Esophagus squamous epithelium (tissue), 4 donors: ENCODE results near the gene CCDC30.

Experiments
- CTCF ChIP-seq, 6 experiments: fragments of 450-650 bp in 4 of 6; fragments of 200-600 bp in 2 of 6; sonication (generic) in 2 of 6; IDR thresholded peaks; one replicate each; pipeline ENCODE4 v1.5.1; 2016 to 2019; ENCODE audit warnings: antibody characterized with exemption in 6 of 6, mild to moderate bottlenecking in 4 of 6, moderate library complexity in 4 of 6
- POLR2A ChIP-seq, 4 donors: fragments of 450-650 bp; IDR thresholded peaks; one replicate each; pipeline ENCODE4 v1.6.1; 2017; ENCODE audit warnings: antibody characterized with exemption in 4 of 4, mild to moderate bottlenecking in 4 of 4, moderate library complexity in 3 of 4

DNA sequence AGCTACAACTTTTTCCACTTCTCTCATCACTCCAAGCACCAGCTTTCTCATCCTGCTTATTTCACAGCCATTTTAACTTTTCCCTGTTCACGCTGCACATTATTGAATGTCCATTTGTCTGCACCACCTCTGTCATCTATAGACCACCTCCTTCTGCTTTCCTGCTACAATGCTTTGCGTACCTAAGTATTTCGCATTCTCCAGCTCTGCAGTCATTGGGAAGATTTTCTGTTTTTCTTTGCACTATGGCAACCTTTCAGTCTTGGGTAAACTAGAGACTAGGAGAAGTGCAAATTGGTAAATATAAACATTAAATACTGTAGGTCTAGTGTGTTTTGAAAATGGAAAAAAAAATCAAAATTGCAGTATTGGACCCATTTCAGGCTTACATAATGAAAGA is 835 bp downstream of the CCDC30 start:
- no peak for TF ChIP-seq CTCF (IDR thresholded peaks at IDR 0.05)
- TF ChIP-seq POLR2A (IDR thresholded peaks at IDR 0.05) = no peak
